Measurements from ENCODE around the gene LPCAT1. TPM values are rescaled to one million over a fixed set of nuclear protein-coding genes. Genes with fewer than 3 reads are reported as not detected.
A peak's percentile ranks its signal among the peaks of the same experiment; 100 is the strongest.

The LPCAT1 gene
- total RNA-seq, 5 donors from 2014 or later (not counting 1 experiment from before 2014, with no cell fraction given): 27.9 to 57.7 (median 50.3) TPM

GRCh38 chr5:1468247-1468612 is 55.5 kb downstream of the LPCAT1 start:
- DNase-seq (peak in 6 of 35 experiments; percentile 22 to 48 (median 31)), ATAC-seq (replicated peaks in 1 of 4) (no peak)
- no peaks in the 10 kb centered on the region for H3K4me1 ChIP-seq (ENCODE audit: control insufficient read depth in 1 of 2, extremely low read depth in 1 of 2, insufficient read depth in 2 of 2, low read length in 2 of 2)
- Mint-ChIP-seq H3K27me3 (no peaks in the 10 kb centered on the region), H3K27ac (peak overlapping the region in 1 of 2 donors; percentile 31), H3K36me3 (peaks cover 40% of the 10 kb centered on the region), H3K4me1 (no peaks in the 10 kb centered on the region), H3K4me3 (no peak overlapping the region), H3K9me3 (no peaks in the 10 kb centered on the region)
- no peak overlapping the region for H3K4me3 ChIP-seq (ENCODE audit: control insufficient read depth in 1 of 2, extremely low read depth in 1 of 2, low read length in 1 of 2)
- 90% methylated on average over 15 of the region's 15 CpGs for WGBS (ENCODE audit: insufficient coverage)
- CTCF ChIA-PET: no interaction called here
- H3K9me3 ChIP-seq: no peaks in the 10 kb centered on the region
- POLR2A ChIA-PET: no interaction called here
- no peaks in the 10 kb centered on the region for H3K27me3 ChIP-seq (replicated peaks in 1 of 2; ENCODE audit: control insufficient read depth in 2 of 2, extremely low read depth in 1 of 2, insufficient read depth in 2 of 2, low read length in 1 of 2)
- peaks cover 22 to 46% of the 10 kb centered on the region in 2 donors for H3K36me3 ChIP-seq (ENCODE audit: control insufficient read depth in 2 of 2, extremely low read depth in 1 of 2, insufficient read depth in 1 of 2, low read length in 1 of 2)
- H3K27ac ChIP-seq (ENCODE audit: low read length): no peak overlapping the region

GRCh38 chr5:1467341-1468246 is 56.2 kb downstream of the LPCAT1 start:
- no peaks in the 10 kb centered on the region for H3K4me1 ChIP-seq (ENCODE audit: control insufficient read depth in 1 of 2, extremely low read depth in 1 of 2, insufficient read depth in 2 of 2, low read length in 2 of 2)
- WGBS (ENCODE audit: insufficient coverage): 97% methylated on average over 40 of the region's 51 CpGs
- Mint-ChIP-seq H3K36me3 (peaks cover 42% of the 10 kb centered on the region), H3K9me3 (no peaks in the 10 kb centered on the region), H3K4me3 (no peak overlapping the region), H3K27me3 (no peaks in the 10 kb centered on the region), H3K4me1 (no peaks in the 10 kb centered on the region), H3K27ac (no peak overlapping the region)
- H3K4me3 ChIP-seq (ENCODE audit: control insufficient read depth in 1 of 2, extremely low read depth in 1 of 2, low read length in 1 of 2): no peak overlapping the region
- ChIA-PET POLR2A (no interaction called here), CTCF (no interaction called here)
- H3K27ac ChIP-seq (ENCODE audit: low read length): no peak overlapping the region
- peaks cover 18 to 46% of the 10 kb centered on the region in 2 donors for H3K36me3 ChIP-seq (ENCODE audit: control insufficient read depth in 2 of 2, extremely low read depth in 1 of 2, insufficient read depth in 1 of 2, low read length in 1 of 2)
- H3K27me3 ChIP-seq (replicated peaks in 1 of 2; ENCODE audit: control insufficient read depth in 2 of 2, extremely low read depth in 1 of 2, insufficient read depth in 2 of 2, low read length in 1 of 2): no peaks in the 10 kb centered on the region
- DNase-seq (peak in 1 of 35 experiments; percentile 21), ATAC-seq (replicated peaks in 1 of 4) (no peak)
- no peaks in the 10 kb centered on the region for H3K9me3 ChIP-seq

GRCh38 chr5:1466631-1467265 is 57.0 kb downstream of the LPCAT1 start:
- no peak overlapping the region for H3K4me3 ChIP-seq (ENCODE audit: control insufficient read depth in 1 of 2, extremely low read depth in 1 of 2, low read length in 1 of 2)
- ChIA-PET CTCF (no interaction called here), POLR2A (no interaction called here)
- DNase-seq: peak in 1 of 35 experiments; percentile 16
- H3K36me3 ChIP-seq (ENCODE audit: control insufficient read depth in 2 of 2, extremely low read depth in 1 of 2, insufficient read depth in 1 of 2, low read length in 1 of 2): peaks cover 18 to 52% of the 10 kb centered on the region in 2 donors
- Mint-ChIP-seq H3K27ac (no peak overlapping the region), H3K36me3 (peaks cover 41% of the 10 kb centered on the region), H3K9me3 (no peaks in the 10 kb centered on the region), H3K27me3 (no peaks in the 10 kb centered on the region), H3K4me3 (no peak overlapping the region), H3K4me1 (no peaks in the 10 kb centered on the region)
- no peaks in the 10 kb centered on the region for H3K9me3 ChIP-seq
- WGBS (ENCODE audit: insufficient coverage): 97% methylated on average over 37 of the region's 37 CpGs
- H3K27ac ChIP-seq (ENCODE audit: low read length): no peak overlapping the region
- no peak for ATAC-seq (replicated peaks in 1 of 4)
- no peaks in the 10 kb centered on the region for H3K4me1 ChIP-seq (ENCODE audit: control insufficient read depth in 1 of 2, extremely low read depth in 1 of 2, insufficient read depth in 2 of 2, low read length in 2 of 2)
- no peaks in the 10 kb centered on the region for H3K27me3 ChIP-seq (replicated peaks in 1 of 2; ENCODE audit: control insufficient read depth in 2 of 2, extremely low read depth in 1 of 2, insufficient read depth in 2 of 2, low read length in 1 of 2)

GRCh38 chr5:1465966-1466471 is 57.7 kb downstream of the LPCAT1 start:
- Mint-ChIP-seq H3K36me3 (peaks cover 36% of the 10 kb centered on the region), H3K4me3 (no peak overlapping the region), H3K27me3 (no peaks in the 10 kb centered on the region), H3K27ac (no peak overlapping the region), H3K4me1 (no peaks in the 10 kb centered on the region), H3K9me3 (no peaks in the 10 kb centered on the region)
- Histone ChIP-seq H3K4me1 (ENCODE audit: control insufficient read depth in 1 of 2, extremely low read depth in 1 of 2, insufficient read depth in 2 of 2, low read length in 2 of 2) (no peaks in the 10 kb centered on the region), H3K27ac (ENCODE audit: low read length) (no peak overlapping the region), H3K27me3 (replicated peaks in 1 of 2; ENCODE audit: control insufficient read depth in 2 of 2, extremely low read depth in 1 of 2, insufficient read depth in 2 of 2, low read length in 1 of 2) (no peaks in the 10 kb centered on the region), H3K36me3 (ENCODE audit: control insufficient read depth in 2 of 2, extremely low read depth in 1 of 2, insufficient read depth in 1 of 2, low read length in 1 of 2) (peaks cover 15 to 49% of the 10 kb centered on the region in 2 donors), H3K4me3 (ENCODE audit: control insufficient read depth in 1 of 2, extremely low read depth in 1 of 2, low read length in 1 of 2) (no peak overlapping the region), H3K9me3 (no peaks in the 10 kb centered on the region)
- ChIA-PET POLR2A (no interaction called here), CTCF (no interaction called here)
- 100% methylated on average over 12 of the region's 30 CpGs for WGBS (ENCODE audit: insufficient coverage)
- ATAC-seq (replicated peaks in 1 of 4): no peak
- peak in 1 of 35 experiments; percentile 13 for DNase-seq

- POLR2A ChIA-PET: no interaction called here
- Mint-ChIP-seq H3K4me1 (no peaks in the 10 kb centered on the region), H3K27ac (no peak overlapping the region), H3K36me3 (peaks cover 43% of the 10 kb centered on the region), H3K4me3 (no peak overlapping the region), H3K27me3 (no peaks in the 10 kb centered on the region), H3K9me3 (no peaks in the 10 kb centered on the region)
- Histone ChIP-seq H3K27ac (ENCODE audit: low read length) (no peak overlapping the region), H3K4me1 (ENCODE audit: control insufficient read depth in 1 of 2, extremely low read depth in 1 of 2, insufficient read depth in 2 of 2, low read length in 2 of 2) (no peaks in the 10 kb centered on the region), H3K9me3 (no peaks in the 10 kb centered on the region), H3K36me3 (ENCODE audit: control insufficient read depth in 2 of 2, extremely low read depth in 1 of 2, insufficient read depth in 1 of 2, low read length in 1 of 2) (peaks cover 11 to 50% of the 10 kb centered on the region in 2 donors), H3K27me3 (replicated peaks in 1 of 2; ENCODE audit: control insufficient read depth in 2 of 2, extremely low read depth in 1 of 2, insufficient read depth in 2 of 2, low read length in 1 of 2) (no peaks in the 10 kb centered on the region), H3K4me3 (ENCODE audit: control insufficient read depth in 1 of 2, extremely low read depth in 1 of 2, low read length in 1 of 2) (no peak overlapping the region)
- CTCF ChIA-PET: no interaction called here
- ATAC-seq (replicated peaks in 1 of 4) (no peak), DNase-seq (no peak)
- 97% methylated on average over 22 of the region's 22 CpGs for WGBS (ENCODE audit: insufficient coverage)
Measured at GRCh38 chr5:1465117-1465516, 58.6 kb downstream of the LPCAT1 start.

GRCh38 chr5:1464511-1464910 is 59.2 kb downstream of the LPCAT1 start:
- ATAC-seq (replicated peaks in 1 of 4) (no peak), DNase-seq (no peak)
- Histone ChIP-seq H3K4me1 (ENCODE audit: control insufficient read depth in 1 of 2, extremely low read depth in 1 of 2, insufficient read depth in 2 of 2, low read length in 2 of 2) (no peaks in the 10 kb centered on the region), H3K9me3 (no peaks in the 10 kb centered on the region), H3K27me3 (replicated peaks in 1 of 2; ENCODE audit: control insufficient read depth in 2 of 2, extremely low read depth in 1 of 2, insufficient read depth in 2 of 2, low read length in 1 of 2) (no peaks in the 10 kb centered on the region), H3K27ac (ENCODE audit: low read length) (no peak overlapping the region), H3K4me3 (ENCODE audit: control insufficient read depth in 1 of 2, extremely low read depth in 1 of 2, low read length in 1 of 2) (no peak overlapping the region), H3K36me3 (ENCODE audit: control insufficient read depth in 2 of 2, extremely low read depth in 1 of 2, insufficient read depth in 1 of 2, low read length in 1 of 2) (peaks cover 6 to 51% of the 10 kb centered on the region in 2 donors)
- no peaks in the 10 kb centered on the region for H3K27me3 Mint-ChIP-seq
- H3K36me3 Mint-ChIP-seq: peaks cover 46% of the 10 kb centered on the region
- 93% methylated on average over 18 of the region's 18 CpGs for WGBS (ENCODE audit: insufficient coverage)
- CTCF ChIA-PET: no interaction called here
- H3K27ac Mint-ChIP-seq: no peak overlapping the region
- H3K4me1 Mint-ChIP-seq: no peaks in the 10 kb centered on the region
- no peaks in the 10 kb centered on the region for H3K9me3 Mint-ChIP-seq
- H3K4me3 Mint-ChIP-seq: no peak overlapping the region
- POLR2A ChIA-PET: no interaction called here

All from T-cell (primary cell).